ENCODE measurements around the gene NFKB1.
"Not testable (repeated sequence)": the region's sequence is repeated elsewhere in the genome, so short reads cannot be mapped to it uniquely, and the experiment has no call there.

NFKB1 gene

DNA sequence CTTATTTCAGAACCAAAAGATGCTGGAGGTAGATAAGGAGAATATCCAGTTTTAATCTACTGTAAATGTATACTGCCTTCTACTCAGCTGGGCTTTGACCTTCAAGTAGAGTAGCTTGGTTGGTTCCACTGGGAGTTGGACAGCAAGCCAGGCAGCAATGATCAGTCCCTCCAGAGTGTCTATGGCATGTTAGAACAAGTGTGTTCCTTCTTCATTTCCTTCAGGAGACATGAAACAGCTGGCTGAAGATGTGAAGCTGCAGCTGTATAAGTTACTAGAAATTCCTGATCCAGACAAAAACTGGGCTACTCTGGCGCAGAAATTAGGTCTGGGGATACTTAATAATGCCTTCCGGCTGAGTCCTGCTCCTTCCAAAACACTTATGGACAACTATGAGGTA lies 111.1 kb downstream of the NFKB1 start:
- peaks cover 95% of the 10 kb centered on the region for H3K4me1 Mint-ChIP-seq
- CTCF ChIA-PET = interaction anchor here (0.7 to 2.4 kb wide), 7 partner anchors 12 to 480 kb away, joined by 3 to 12 read pairs (median 5); no protein-coding TSS in a partner anchor
- H3K36me3 Mint-ChIP-seq = peaks cover 93% of the 10 kb centered on the region
- no peak for DNase-seq
- H3K9me3 Mint-ChIP-seq = no peaks in the 10 kb centered on the region
- peak overlapping the region; percentile 79 for H3K4me3 Mint-ChIP-seq
- no peaks in the 10 kb centered on the region for H3K27me3 Mint-ChIP-seq
- peak overlapping the region; percentile 96 for H3K27ac Mint-ChIP-seq

DNA sequence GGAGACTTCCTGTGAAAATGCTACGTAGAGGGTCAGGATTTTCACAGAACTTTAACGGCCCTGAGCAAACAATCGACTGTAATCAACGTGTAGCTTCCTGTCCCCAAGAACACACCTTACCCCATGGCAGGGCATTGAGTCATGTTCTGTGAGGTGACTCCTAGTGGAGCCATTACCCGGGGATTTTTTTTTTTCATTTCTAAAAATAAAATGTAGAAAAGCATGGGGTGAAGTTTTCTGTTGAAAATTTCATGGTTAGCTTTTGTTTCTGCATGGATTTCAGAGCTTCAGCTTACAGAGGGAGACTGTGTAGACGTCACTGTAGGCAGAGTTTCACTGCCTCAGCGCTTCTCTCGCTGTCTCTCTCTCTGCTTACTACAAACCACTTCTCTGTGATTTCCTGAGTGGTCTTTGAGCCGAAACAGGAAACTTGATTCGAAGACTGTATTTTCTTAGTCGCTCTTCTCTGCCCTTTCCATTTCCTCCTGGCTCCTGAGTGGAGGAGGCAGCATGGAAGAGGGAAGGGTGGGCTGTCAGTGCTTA lies 111.7 kb downstream of the NFKB1 start:
- DNase-seq = peak; percentile 65
- H3K9me3 Mint-ChIP-seq = no peaks in the 10 kb centered on the region
- H3K27me3 Mint-ChIP-seq = no peaks in the 10 kb centered on the region
- H3K4me1 Mint-ChIP-seq = peaks cover 89% of the 10 kb centered on the region
- peaks cover 91% of the 10 kb centered on the region for H3K36me3 Mint-ChIP-seq
- peak overlapping the region; percentile 96 for H3K27ac Mint-ChIP-seq
- peak overlapping the region; percentile 79 for H3K4me3 Mint-ChIP-seq
- CTCF ChIA-PET = interaction anchor here (0.7 to 2.4 kb wide), 8 partner anchors 11 to 479 kb away, joined by 3 to 12 read pairs (median 6); no protein-coding TSS in a partner anchor

DNA sequence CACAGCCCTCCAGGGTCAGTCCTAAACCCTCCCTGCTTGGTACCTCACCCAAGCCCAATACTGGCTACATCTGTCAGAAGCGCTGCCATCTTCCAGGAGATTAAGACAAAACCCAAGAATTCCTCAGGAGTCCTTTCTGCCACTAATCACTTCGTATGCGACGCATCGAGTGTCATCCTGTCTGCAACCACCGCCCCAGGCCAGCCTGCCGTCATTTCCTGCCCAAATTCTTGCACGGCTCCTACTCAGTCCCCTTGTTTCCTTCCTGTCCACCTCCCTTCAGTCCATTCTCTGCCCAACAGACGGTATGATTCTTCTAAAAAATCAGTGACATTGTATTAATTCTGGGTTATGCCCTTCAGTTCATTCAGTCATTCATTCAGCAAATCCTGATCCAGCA lies 113.6 kb downstream of the NFKB1 start:
- DNase-seq = peak; percentile 65
- CTCF ChIA-PET = interaction anchor here (0.9 kb wide), 1 partner anchor 394 kb away, joined by 3 read pairs; no protein-coding TSS in a partner anchor
- Mint-ChIP-seq H3K27me3 (no peaks in the 10 kb centered on the region), H3K4me1 (peaks cover 81% of the 10 kb centered on the region), H3K9me3 (no peaks in the 10 kb centered on the region), H3K27ac (peak overlapping the region; percentile 96), H3K4me3 (peak overlapping the region; percentile 79), H3K36me3 (peaks cover 82% of the 10 kb centered on the region)

DNA sequence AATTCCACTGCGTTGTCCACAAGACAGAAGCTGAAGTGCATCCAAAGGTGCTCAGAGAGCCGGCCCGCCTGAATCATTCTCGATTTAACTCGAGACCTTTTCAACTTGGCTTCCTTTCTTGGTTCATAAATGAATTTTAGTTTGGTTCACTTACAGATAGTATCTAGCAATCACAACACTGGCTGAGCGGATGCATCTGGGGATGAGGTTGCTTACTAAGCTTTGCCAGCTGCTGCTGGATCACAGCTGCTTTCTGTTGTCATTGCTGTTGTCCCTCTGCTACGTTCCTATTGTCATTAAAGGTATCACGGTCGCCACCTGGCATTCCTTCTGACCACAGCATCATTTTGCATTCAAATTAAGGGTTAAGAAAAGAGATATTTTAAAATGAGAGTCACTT lies 115.5 kb downstream of the NFKB1 start:
- Mint-ChIP-seq H3K27ac (peak overlapping the region; percentile 86), H3K27me3 (no peaks in the 10 kb centered on the region), H3K36me3 (peaks cover 64% of the 10 kb centered on the region), H3K4me1 (peaks cover 78% of the 10 kb centered on the region), H3K9me3 (no peaks in the 10 kb centered on the region), H3K4me3 (no peak overlapping the region)
- CTCF ChIA-PET = interaction anchor here (1.6 kb wide), 1 partner anchor 38 kb away, joined by 8 read pairs; no protein-coding TSS in a partner anchor
- peak; percentile 60 for DNase-seq

DNA sequence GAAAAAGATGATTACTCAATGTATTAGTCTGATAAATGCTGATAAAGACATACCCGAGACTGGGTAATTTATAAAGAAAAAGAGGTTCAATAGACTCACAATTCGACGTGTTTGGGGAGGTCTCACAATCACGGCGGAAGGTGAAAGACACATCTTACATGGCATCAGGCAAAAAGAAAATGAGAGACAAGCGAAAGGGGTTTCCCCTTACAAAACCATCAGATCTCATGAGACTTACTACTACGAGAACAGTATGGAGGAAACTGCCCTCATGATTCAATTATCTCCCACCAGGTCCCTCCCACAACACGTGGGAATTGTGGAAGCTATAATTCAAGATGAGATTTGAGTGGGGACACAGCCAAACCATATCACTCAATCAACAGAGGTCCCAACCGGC lies 117.9 kb downstream of the NFKB1 start:
- DNase-seq, H3K4me3 Mint-ChIP-seq, H3K27me3 Mint-ChIP-seq, H3K9me3 Mint-ChIP-seq: not testable (repeated sequence)
- peaks cover 63% of the 10 kb centered on the region for H3K4me1 Mint-ChIP-seq
- H3K27ac Mint-ChIP-seq = peak overlapping the region; percentile 21
- CTCF ChIA-PET = interaction anchor here (0.6 to 3.1 kb wide), 3 partner anchors 97 to 389 kb away, joined by 3 to 15 read pairs (median 3); no protein-coding TSS in a partner anchor
- H3K36me3 Mint-ChIP-seq = peaks cover 42% of the 10 kb centered on the region

DNA sequence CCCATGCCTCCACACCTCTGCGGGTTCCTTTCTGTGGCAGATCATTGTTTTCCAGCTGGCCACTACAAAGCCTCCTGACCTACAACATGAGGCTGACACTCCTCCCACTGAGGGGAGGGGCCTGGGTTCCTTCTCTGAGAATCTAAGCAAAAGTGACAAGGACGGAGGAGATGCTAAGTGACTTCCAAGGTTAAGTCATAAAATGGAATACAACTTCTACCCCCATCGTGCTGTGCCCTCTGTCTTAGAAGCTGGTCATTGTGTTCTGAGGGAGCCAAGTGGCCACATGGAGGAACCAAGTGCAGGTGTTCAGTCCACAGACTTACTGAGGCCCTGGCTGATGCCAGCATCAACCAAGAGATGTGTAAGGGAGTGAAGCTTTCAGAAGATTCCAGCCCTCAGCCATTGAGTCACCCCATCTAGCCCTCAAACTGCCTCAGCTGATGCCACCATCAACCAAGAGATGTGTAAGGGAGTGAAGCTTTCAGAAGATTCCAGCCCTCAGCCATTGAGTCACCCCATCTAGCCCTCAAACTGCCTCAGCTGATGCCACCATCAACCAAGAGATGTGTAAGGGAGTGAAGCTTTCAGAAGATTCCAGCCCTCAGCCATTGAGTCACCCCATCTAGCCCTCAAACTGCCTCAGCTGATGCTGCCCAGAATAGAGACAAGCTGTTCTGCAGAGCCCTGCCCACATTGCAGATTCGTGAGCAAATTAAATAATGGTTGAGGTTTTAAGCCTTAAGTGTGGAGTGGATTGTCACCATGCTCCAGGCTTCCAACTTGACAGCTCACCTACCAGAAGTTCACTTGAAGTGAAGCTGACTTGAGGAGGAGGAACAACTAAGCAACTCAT lies 118.8 kb downstream of the NFKB1 start:
- H3K4me3 Mint-ChIP-seq, H3K27me3 Mint-ChIP-seq, H3K9me3 Mint-ChIP-seq, H3K27ac Mint-ChIP-seq, DNase-seq: not testable (repeated sequence)
- CTCF ChIA-PET = interaction anchor here (0.6 to 3.1 kb wide), 18 partner anchors 9 to 480 kb away, joined by 3 to 15 read pairs (median 4); partner anchors contain the start of gene BDH2
- H3K4me1 Mint-ChIP-seq = peaks cover 63% of the 10 kb centered on the region
- H3K36me3 Mint-ChIP-seq = peaks cover 32% of the 10 kb centered on the region

DNA sequence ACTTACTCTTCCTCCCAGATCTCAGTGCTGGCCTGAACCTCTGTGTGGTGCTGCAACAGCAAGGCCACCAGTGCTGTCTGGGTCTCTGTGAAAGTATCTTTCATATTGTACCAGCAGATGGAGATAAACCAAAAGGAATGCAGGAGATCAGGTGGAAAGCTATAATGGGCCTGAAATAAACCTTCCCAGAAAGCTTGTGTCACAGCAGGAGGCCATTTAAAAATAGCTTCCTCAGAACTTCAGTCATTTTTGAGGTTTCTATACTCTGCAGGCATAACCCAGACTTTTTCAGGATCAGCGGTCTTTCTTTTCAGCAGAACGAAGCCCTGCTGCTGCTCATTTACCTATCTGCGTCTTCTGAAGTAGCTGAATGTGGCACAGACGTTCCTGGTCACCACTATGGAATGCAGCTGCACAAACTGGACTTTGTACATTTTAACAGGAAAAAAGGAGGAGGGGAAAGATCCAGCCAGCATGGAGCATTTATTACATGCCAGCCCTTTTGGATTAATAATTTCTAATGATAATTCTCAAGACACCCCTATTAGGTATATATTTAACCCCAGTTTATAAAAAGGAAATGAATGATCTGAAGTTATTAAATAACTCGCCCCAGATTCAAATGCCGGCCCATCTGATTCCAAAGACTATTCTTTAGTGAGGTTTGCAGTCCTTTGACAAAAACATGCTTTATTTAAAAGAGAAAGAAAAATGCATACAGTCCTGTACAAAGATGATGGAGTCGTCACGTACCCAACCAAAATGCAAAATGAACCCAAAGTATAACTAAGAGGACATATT lies 119.7 kb downstream of the NFKB1 start:
- DNase-seq = no peak
- no peak overlapping the region for H3K27ac Mint-ChIP-seq
- peaks cover 25% of the 10 kb centered on the region for H3K36me3 Mint-ChIP-seq
- H3K9me3 Mint-ChIP-seq = no peaks in the 10 kb centered on the region
- no peak overlapping the region for H3K4me3 Mint-ChIP-seq
- H3K27me3 Mint-ChIP-seq = peaks cover 5% of the 10 kb centered on the region
- H3K4me1 Mint-ChIP-seq = peaks cover 63% of the 10 kb centered on the region
- CTCF ChIA-PET = interaction anchor here (0.6 to 3.1 kb wide), 18 partner anchors 9 to 479 kb away, joined by 3 to 15 read pairs (median 4); partner anchors contain the start of gene BDH2

DNA sequence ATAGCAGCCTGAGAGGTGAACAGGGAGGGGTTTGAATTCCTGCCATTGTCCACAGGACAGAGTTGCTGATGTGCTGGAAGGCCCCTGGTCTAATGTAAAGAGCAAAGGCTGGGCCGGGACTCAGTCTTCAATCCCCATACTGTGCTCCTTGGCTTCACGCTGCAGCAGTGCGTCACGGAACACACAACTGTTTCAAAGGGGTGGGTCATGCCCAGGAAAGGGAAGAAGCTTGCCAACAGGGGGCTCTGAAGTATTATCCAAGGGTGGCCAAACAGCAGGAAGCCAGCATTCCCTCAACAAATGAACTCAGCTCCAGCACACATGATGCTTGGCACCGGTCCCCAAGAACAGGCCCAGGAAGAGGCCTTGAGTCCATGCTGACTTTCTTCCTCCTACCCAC lies 122.5 kb downstream of the NFKB1 start:
- no peaks in the 10 kb centered on the region for H3K9me3 Mint-ChIP-seq
- H3K4me1 Mint-ChIP-seq = peaks cover 70% of the 10 kb centered on the region
- CTCF ChIA-PET = interaction anchor here (1.3 to 5.1 kb wide), 9 partner anchors 10 to 386 kb away, joined by 3 to 36 read pairs (median 9); no protein-coding TSS in a partner anchor
- peaks cover 7% of the 10 kb centered on the region for H3K36me3 Mint-ChIP-seq
- no peak for DNase-seq
- peak overlapping the region; percentile 39 for H3K27ac Mint-ChIP-seq
- no peak overlapping the region for H3K4me3 Mint-ChIP-seq
- peaks cover 5% of the 10 kb centered on the region for H3K27me3 Mint-ChIP-seq

DNA sequence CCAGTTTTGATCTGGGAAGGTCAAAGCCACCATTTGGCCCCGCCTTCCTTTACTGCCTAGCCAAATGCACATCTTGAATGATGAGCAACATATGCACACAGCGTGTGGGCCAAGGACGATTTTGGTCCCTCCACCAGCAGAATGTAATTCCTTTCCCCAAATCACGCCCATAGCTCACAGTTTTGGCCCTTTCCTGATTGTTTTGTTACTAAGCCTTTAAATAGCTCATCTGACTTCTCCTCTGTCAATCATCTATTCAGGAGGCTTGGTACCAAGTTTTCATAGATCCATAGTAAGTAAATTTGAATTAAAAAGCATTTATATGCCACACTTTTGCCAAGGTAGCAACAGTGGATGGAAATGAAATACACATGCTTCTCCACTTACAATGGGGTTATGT lies 123.3 kb downstream of the NFKB1 start:
- H3K27ac Mint-ChIP-seq = no peak overlapping the region
- peaks cover 71% of the 10 kb centered on the region for H3K4me1 Mint-ChIP-seq
- H3K27me3 Mint-ChIP-seq = peaks cover 5% of the 10 kb centered on the region
- CTCF ChIA-PET = interaction anchor here (0.7 to 5.1 kb wide), 12 partner anchors 11 to 1604 kb away, joined by 3 to 36 read pairs (median 6); no protein-coding TSS in a partner anchor
- no peak for DNase-seq
- peaks cover 2% of the 10 kb centered on the region for H3K36me3 Mint-ChIP-seq
- no peaks in the 10 kb centered on the region for H3K9me3 Mint-ChIP-seq
- no peak overlapping the region for H3K4me3 Mint-ChIP-seq

DNA sequence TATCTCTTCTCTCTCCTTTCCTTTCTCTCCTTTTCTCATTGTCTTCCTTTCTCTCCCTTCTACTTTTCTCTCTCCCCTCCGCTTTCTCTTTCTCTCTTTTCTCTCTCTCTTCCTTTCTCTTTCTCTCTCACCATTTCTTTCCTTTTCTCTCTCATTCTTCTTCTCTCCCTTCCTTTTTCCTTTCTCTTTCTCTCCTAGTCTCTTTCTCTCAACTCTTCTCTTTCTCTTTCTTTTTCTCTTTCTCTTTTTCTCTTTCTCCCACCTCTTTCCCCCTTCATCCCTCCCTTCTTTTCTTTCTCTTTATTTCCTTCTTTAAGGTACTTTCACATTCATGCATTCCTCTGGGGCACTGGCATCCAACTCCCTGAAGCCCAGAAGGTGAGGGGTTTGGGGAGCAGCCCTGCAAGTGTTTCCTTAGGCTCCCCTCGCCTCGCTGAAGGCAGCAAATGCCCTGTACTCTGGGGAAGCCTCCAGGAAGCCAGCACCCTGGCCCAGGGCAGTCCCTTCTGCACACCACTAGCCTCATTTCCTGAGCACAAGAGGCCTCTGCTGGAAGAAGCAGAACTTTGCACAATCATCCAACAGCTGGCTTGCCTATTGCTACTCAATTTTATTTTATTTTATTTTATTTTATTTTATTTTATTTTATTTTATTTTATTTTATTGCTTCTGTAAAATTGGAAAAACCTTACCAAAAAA lies 124.2 kb downstream of the NFKB1 start:
- H3K9me3 Mint-ChIP-seq = no peaks in the 10 kb centered on the region
- H3K36me3 Mint-ChIP-seq = peaks cover 2% of the 10 kb centered on the region
- DNase-seq = peak; percentile 82
- CTCF ChIA-PET = interaction anchor here (0.6 to 5.1 kb wide), 17 partner anchors 12 to 1605 kb away, joined by 3 to 36 read pairs (median 5); no protein-coding TSS in a partner anchor
- H3K4me3 Mint-ChIP-seq = peak overlapping the region; percentile 59
- peaks cover 73% of the 10 kb centered on the region for H3K4me1 Mint-ChIP-seq
- peak overlapping the region; percentile 85 for H3K27ac Mint-ChIP-seq
- H3K27me3 Mint-ChIP-seq = peaks cover 5% of the 10 kb centered on the region

DNA sequence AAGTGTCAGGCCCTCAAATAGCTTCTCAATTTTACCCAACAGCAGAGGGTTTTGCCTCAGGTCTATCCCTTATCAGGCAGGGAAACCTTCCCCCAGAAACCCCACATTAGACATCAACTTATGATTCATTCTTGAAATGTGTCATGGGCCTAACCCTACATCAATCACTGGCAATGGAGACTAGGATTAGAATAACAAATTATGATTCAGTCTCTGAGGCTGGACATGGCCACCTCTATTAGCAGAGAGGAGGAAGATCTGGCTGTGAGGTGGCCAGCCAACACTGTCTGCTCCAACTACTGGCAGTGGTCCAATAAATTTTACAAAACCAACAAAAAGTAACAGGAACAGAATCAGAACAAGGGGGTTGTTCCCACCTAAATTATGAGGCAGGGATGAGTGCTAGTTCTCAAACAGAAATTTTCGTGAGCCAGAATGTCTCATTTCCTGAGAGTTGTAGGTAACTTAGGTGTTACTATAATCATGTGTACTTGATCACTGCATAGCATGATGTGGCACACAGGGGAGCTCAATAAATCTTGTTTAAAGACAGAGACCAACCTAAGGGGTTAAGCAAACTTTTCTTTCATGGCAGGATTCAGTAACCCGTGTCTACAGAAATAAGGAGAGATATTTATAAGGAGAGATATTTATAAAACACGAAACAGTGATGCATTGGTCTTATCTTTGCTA lies 126.8 kb downstream of the NFKB1 start:
- DNase-seq = no peak
- H3K27ac Mint-ChIP-seq = no peak overlapping the region
- CTCF ChIA-PET = interaction anchor here (0.6 to 5.1 kb wide), 7 partner anchors 49 to 1353 kb away, joined by 3 to 21 read pairs (median 4); no protein-coding TSS in a partner anchor
- H3K36me3 Mint-ChIP-seq = peaks cover 23% of the 10 kb centered on the region
- H3K4me3 Mint-ChIP-seq = no peak overlapping the region
- no peaks in the 10 kb centered on the region for H3K27me3 Mint-ChIP-seq
- no peaks in the 10 kb centered on the region for H3K9me3 Mint-ChIP-seq
- peaks cover 75% of the 10 kb centered on the region for H3K4me1 Mint-ChIP-seq

DNA sequence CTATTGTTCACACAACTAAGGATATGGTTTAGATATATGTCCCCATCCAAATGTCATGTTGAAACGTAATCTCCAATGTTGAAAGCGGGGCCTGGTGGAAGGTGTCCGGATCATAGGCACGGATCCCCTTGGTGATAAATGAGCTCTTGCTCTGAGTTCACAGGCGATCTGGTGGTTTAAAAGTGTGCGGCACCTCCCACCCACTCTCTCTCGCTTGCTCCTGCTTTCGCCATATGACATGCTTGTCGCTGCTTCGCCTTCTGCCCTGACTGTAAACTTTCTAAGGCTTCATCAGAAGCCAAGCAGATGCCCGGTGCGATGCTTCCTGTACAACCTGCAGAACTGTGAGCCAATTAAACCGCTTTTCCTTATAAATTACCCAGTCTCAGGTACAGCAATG lies 128.5 kb downstream of the NFKB1 start:
- H3K4me1 Mint-ChIP-seq = peaks cover 67% of the 10 kb centered on the region
- H3K9me3 Mint-ChIP-seq = no peaks in the 10 kb centered on the region
- CTCF ChIA-PET = interaction anchor here (1.5 to 3.0 kb wide), 2 partner anchors 9 to 181 kb away, joined by 4 to 11 read pairs; no protein-coding TSS in a partner anchor
- H3K27ac Mint-ChIP-seq = no peak overlapping the region
- H3K36me3 Mint-ChIP-seq = peaks cover 32% of the 10 kb centered on the region
- no peak overlapping the region for H3K4me3 Mint-ChIP-seq
- no peak for DNase-seq
- H3K27me3 Mint-ChIP-seq = no peaks in the 10 kb centered on the region

Data from activated naive CD4-positive, alpha-beta T cell treated with anti-CD3 and anti-CD28 coated beads, Interleukin-2, amount 10 ng/mL, durations not matched to agents 7 days and 5 days (primary cell).